Measurements from ENCODE around the gene NONO.
"Not testable (repeated sequence)": the region's sequence is repeated elsewhere in the genome, so short reads cannot be mapped to it uniquely, and the experiment has no call there.

NONO gene

DNA sequence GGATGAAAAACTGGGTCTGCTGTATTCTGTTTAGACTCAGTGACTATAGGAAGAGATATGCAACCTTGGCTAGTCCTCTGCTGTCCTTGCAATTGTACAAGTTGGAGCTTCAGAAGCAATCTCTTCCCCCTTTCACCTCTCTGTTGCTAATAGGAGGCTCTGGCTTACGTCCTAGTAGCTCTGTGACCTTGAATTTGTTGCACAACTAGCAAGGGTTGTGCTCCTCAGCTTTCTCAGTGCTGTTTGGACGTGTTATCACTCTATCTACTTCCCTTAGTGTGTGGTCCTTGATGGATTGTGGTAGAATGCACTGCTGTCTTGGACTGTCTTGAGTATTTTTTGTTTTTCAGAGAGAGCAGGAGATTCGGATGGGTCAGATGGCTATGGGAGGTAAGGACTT, 14.7 kb downstream of the NONO start:
- no peak for TF ChIP-seq CTCF (conservative IDR thresholded peaks at IDR 0.05)

DNA sequence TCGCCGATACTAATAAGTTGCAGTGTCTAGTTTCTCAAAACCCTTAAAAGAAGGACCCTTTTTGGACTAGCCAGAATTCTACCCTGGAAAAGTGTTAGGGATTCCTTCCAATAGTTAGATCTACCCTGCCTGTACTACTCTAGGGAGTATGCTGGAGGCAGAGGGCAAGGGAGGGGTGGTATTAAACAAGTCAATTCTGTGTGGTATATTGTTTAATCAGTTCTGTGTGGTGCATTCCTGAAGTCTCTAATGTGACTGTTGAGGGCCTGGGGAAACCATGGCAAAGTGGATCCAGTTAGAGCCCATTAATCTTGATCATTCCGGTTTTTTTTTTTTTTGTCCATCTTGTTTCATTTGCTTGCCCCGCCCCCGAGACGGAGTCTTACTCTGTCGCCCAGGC, 16.6 kb downstream of the NONO start:
- not testable (repeated sequence) for H3K27ac ChIP-seq

More for the DNA sequence above, 14.7 kb downstream of the NONO start:
- no peak overlapping the region for H3K27ac ChIP-seq

DNA sequence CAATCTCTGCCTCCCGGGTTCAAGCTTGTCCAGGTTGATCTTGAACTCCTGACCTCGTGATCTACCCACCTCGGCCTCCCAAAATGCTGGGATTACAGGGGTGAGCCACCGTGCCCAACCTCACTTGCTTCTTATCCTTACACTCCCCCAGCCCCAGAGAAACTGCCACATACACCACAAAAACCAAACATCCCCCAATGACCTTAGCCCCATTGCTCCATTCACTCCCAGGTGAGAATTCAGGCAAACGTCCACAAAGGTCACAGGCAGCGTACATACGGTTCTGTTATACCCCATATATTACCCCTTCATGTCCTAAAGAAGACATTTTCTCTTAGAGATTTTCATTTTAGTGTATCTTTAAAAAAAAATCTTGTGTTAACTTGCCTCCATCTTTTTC, 17.1 kb downstream of the NONO start:
- H3K27ac ChIP-seq = not testable (repeated sequence)

DNA sequence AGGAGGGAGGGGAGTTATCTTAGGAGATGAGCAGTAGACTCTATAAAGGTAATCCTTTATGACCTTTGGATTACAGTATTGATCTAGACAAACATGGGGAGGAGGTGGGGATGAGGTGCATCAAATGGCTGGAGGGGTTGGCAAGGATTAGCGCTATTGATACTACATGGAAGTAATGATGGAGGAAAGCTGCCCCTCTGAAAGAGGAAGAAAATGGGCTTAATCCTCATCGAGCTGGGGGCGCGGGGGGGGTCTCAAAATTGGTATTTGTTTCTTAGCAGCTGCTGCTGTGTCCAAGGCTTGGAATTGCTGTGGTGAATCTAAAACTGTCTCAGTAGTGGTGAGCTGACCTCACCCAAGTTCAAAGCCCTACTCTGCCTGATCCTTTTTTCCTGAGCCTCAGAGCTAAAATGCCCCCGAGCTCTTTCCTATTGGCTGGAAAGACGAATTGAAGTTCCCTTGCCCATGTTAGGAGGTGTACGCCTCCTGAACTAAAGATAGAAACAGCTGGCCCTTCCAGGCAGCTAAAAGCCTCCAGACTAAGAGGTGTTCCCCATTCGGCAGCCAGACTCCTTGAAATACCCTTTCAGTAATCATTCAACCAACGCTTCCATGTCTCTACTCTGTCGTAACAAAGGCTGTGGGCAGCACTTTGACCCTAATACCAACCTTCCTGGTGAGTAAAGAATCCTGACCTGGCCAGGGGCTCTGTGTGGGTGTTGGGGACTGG, 17.9 kb downstream of the NONO start, which contains the start of gene ITGB1BP2:
ITGB1BP2 (plus strand) TSS at position 556 of the 730 bp plus-strand sequence; CDS start at position 613, 57 bp downstream.
- no peak within 1 kb of the TSS for H3K27ac ChIP-seq
- no peak for TF ChIP-seq CTCF (conservative IDR thresholded peaks at IDR 0.05)

DNA sequence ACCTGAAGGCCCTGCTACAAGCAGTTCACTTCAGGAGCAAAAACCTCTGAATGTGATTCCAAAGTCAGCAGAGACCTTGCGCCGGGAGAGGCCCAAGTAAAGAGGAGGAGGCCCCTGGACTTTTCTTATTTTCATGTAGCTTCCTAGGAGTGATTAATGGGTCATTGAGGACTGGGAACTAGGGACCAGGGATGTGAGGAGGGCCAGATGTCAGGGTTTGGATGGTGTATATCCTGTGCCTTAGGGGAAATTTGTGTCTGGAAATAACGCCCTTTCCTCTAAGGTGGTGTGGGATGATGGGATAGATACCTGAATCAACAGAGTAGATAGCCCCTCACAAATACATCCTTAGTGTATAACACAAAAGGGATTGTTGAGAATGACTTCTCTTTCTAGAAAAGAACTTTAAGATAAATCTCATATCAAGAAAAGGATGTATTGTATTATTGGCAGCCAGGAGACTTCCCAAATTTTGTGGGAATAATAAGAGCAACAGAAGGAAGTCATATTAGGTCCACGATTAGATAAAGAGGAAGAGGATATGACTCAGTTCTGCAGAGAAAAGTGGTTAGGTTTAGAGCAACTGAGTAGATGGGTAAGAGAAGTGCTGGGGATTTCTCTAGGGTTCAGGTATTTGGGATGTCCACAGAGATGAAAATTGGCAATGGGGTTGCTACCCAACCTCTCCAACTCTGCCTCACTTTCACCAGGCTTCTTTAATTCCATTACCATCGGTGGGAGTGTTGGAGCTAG, 19.2 kb downstream of the NONO start:
- H3K27ac ChIP-seq = no peak overlapping the region
- TF ChIP-seq CTCF (conservative IDR thresholded peaks at IDR 0.05) = no peak

GRCh38 chrX:71304561-71304960, 21.1 kb downstream of the NONO start:
- H3K27ac ChIP-seq = no peak overlapping the region
- no peak for TF ChIP-seq CTCF (conservative IDR thresholded peaks at IDR 0.05)

GRCh38 chrX:71315917-71316316, 32.5 kb downstream of the NONO start:
- no peak overlapping the region for H3K27ac ChIP-seq
- no peak for TF ChIP-seq CTCF (conservative IDR thresholded peaks at IDR 0.05)

DNA sequence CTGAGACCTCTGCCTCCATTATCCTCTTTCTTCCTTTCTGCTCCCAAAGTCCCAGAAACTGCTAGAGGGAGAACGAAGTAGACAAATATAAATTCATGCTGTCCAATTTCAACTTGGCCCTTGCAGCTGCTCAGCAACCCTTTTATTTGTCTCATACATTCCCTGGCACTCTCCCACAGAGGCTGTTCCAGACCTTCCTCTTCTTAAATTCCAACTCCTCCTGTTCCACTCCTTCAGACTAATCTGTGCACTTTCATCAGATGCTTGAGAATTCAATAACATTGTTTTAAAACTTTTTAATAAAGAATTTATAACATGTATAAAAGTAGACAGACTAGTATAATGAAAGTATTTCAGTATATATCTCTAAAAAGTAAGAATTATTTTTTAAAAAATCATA, 33.5 kb downstream of the NONO start:
- not testable (repeated sequence) for H3K27ac ChIP-seq

DNA sequence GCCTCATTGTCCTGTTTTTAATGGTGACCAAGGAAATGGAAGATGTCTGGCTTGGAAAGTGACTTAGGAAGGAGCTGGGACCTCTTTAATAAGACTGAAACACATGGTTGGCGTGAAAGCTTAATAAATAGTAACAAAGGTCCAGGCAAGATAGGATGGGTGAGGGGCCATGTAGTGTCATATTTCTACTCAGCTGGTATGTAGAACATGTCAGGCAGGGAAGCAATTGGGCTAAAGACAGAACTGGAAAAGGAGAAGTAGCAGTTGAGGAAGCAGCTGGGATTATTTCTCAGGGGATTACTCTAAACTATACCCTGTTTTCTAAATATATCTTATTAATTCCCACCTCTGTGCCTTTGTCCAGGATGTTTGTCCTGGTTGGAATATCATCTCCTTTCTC, 36.7 kb downstream of the NONO start:
- no peak overlapping the region for H3K27ac ChIP-seq
- no peak for TF ChIP-seq CTCF (conservative IDR thresholded peaks at IDR 0.05)

All from VCaP (cell line).